ENCODE measurements around the gene SLC10A7.

DNA sequence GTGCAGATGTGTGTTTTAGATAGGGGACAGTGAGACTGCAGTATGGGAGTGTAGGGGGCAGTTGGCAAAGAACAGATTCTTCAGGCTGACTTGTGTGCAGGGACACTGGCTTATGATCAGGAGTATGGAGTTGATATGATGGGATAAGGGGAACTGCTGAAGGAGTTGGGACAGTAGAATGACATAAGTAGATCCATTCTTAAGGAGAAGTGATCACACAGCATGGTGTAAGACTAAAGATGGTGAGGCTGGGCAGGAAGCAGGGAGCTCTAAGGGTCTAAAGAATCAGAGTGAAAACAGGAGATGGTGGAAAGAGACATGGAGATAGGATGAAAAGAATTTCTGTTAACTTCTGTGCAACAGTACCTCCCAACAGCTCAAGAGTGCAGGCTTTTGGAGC lies 236.7 kb downstream of the SLC10A7 start:
- TF ChIP-seq REST (IDR thresholded peaks at IDR 0.05) (no peak), CTCF (IDR thresholded peaks at IDR 0.05; ENCODE audit: low read depth, low read length, missing input control) (no peak), YY1 (IDR thresholded peaks at IDR 0.05) (no peak), SP1 (IDR thresholded peaks at IDR 0.05) (no peak), EGR1 (IDR thresholded peaks at IDR 0.05; ENCODE audit: low read depth in 2 of 2) (no peak), ZBTB33 (IDR thresholded peaks at IDR 0.05) (no peak), RAD21 (IDR thresholded peaks at IDR 0.05) (no peak), JUND (IDR thresholded peaks at IDR 0.05) (no peak), TAF1 (conservative IDR thresholded peaks at IDR 0.05) (no peak), FOXA1 (IDR thresholded peaks at IDR 0.05) (no peak), GABPA (IDR thresholded peaks at IDR 0.05 in 1 of 2, conservative IDR thresholded peaks at IDR 0.05 in 1 of 2) (no peak)
- TF ChIP-seq, protein P1, sequence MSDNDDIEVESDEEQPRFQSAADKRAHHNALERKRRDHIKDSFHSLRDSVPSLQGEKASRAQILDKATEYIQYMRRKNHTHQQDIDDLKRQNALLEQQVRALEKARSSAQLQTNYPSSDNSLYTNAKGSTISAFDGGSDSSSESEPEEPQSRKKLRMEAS (IDR thresholded peaks at IDR 0.05) = no peak
- TF ChIP-seq, protein P2, sequence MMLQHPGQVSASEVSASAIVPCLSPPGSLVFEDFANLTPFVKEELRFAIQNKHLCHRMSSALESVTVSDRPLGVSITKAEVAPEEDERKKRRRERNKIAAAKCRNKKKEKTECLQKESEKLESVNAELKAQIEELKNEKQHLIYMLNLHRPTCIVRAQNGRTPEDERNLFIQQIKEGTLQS (IDR thresholded peaks at IDR 0.05) = no peak
